IMR-90 (cell line): ENCODE data around the gene RBMS3. TPM values are rescaled to one million over a fixed set of nuclear protein-coding genes. Genes with fewer than 3 reads are reported as not detected.

ENCODE experiments used
- ATAC-seq: fragments of 200-7000 bp; cut with Tn5 transposase; 2 replicates; pipeline ENCODE4 v1.9.1; 2020; ENCODE audit warnings: low read depth, mild to moderate bottlenecking, moderate library complexity
- BruUV-seq: library from RNA; stranded (reverse); fragments of 400-500 nt; replicated peaks from 2 replicates; lab custom pipeline; 2021; lab: Mats Ljungman, UMichigan
- CTCF ChIA-PET: fragments of 300-600 bp; formaldehyde crosslinking; extraction: SDS; loops from one replicate; lab custom pipeline; 2021; ENCODE audit warnings: antibody characterized with exemption; lab: Yijun Ruan, JAX
- POLR2A ChIA-PET: fragments of 300-600 bp; sonication (Branson Sonifier 250); formaldehyde crosslinking; loops from one replicate; lab custom pipeline; 2022; ENCODE audit warnings: antibody characterized with exemption; ENCODE audit not compliant: unreplicated experiment; lab: Charles Lee
- DNase-seq: peaks from one replicate; pipeline ENCODE4 v3.0.0; 2013
- H2AFZ ChIP-seq: replicated peaks from 2 replicates; pipeline ENCODE3; 2013; ENCODE audit warnings: low read length, mild to moderate bottlenecking; ENCODE audit not compliant: poor library complexity
- H2AK5ac ChIP-seq: 2 replicates; pipeline ENCODE4 v1.6.1; 2013; ENCODE audit warnings: low read depth, low read length, inconsistent platforms
- H2AK9ac ChIP-seq: replicated peaks from 2 replicates; pipeline ENCODE3; 2013; ENCODE audit warnings: mild to moderate bottlenecking, low read depth, low read length, moderate library complexity; ENCODE audit not compliant: poor library complexity
- H2BK120ac ChIP-seq: 2 replicates; pipeline ENCODE4 v1.6.1; 2013; ENCODE audit warnings: low read depth, low read length, inconsistent platforms
- H2BK15ac ChIP-seq: 3 replicates; pipeline ENCODE4 v1.6.1; 2013; ENCODE audit warnings: low read depth, low read length, inconsistent platforms
- H2BK20ac ChIP-seq: 2 replicates; pipeline ENCODE4 v1.6.1; 2013; ENCODE audit warnings: low read depth, mild to moderate bottlenecking, inconsistent platforms, low read length, moderate library complexity
- H2BK5ac ChIP-seq: 2 replicates; pipeline ENCODE4 v1.6.1; 2013; ENCODE audit warnings: mild to moderate bottlenecking, low read depth, low read length, inconsistent platforms; ENCODE audit not compliant: poor library complexity, severe bottlenecking
- H3K14ac ChIP-seq: replicated peaks from 2 replicates; pipeline ENCODE4 v1.6.1; 2013; ENCODE audit warnings: low read depth, low read length, inconsistent platforms
- H3K18ac ChIP-seq: 2 replicates; pipeline ENCODE4 v1.6.1; 2013; ENCODE audit warnings: low read depth, low read length, control low read depth
- H3K23ac ChIP-seq: 2 replicates; pipeline ENCODE4 v1.6.1; 2013; ENCODE audit warnings: low read depth, low read length, inconsistent platforms
- H3K27ac ChIP-seq: 2 replicates; pipeline ENCODE4 v1.5.1; 2013; ENCODE audit warnings: mild to moderate bottlenecking, control low read depth, low read length; ENCODE audit not compliant: insufficient read depth
- H3K27me3 ChIP-seq: 2 replicates; pipeline ENCODE4 v1.6.1; 2013; ENCODE audit warnings: low read length; ENCODE audit not compliant: control insufficient read depth, insufficient read depth
- H3K36me3 ChIP-seq: 2 replicates; pipeline ENCODE4 v1.6.1; 2013; ENCODE audit warnings: low read length, mixed read lengths; ENCODE audit not compliant: control insufficient read depth, insufficient read depth
- H3K4ac ChIP-seq: 2 replicates; pipeline ENCODE4 v1.6.1; 2013; ENCODE audit warnings: low read depth, low read length, inconsistent platforms
- H3K4me1 ChIP-seq: 2 replicates; pipeline ENCODE4 v1.6.1; 2013; ENCODE audit warnings: low read length, mixed read lengths; ENCODE audit not compliant: control insufficient read depth, insufficient read depth
- H3K4me2 ChIP-seq: 2 replicates; pipeline ENCODE4 v1.6.1; 2013; ENCODE audit warnings: low read depth, mild to moderate bottlenecking, control low read depth, low read length, moderate library complexity
- H3K4me3 ChIP-seq: 2 replicates; pipeline ENCODE4 v1.5.1; 2013; ENCODE audit warnings: low read depth, mild to moderate bottlenecking, control low read depth, low read length, moderate library complexity; ENCODE audit not compliant: insufficient read depth
- H3K56ac ChIP-seq: 2 replicates; pipeline ENCODE4 v1.6.1; 2013; ENCODE audit warnings: low read length, inconsistent platforms; ENCODE audit not compliant: insufficient read depth; ENCODE audit errors: extremely low read depth
- H3K79me1 ChIP-seq, 2 experiments: 2 replicates each; pipeline ENCODE4 v1.6.1; 2013; ENCODE audit warnings: low read length in 2 of 2, inconsistent platforms in 1 of 2, low read depth in 1 of 2
- H3K9ac ChIP-seq: 2 replicates; pipeline ENCODE4 v1.6.1; 2013; ENCODE audit warnings: low read depth, low read length, control low read depth
- H3K9me1 ChIP-seq: 2 replicates; pipeline ENCODE4 v1.6.1; 2013; ENCODE audit warnings: low read length, inconsistent platforms; ENCODE audit not compliant: insufficient read depth
- H3K9me3 ChIP-seq: 2 replicates; pipeline ENCODE4 v1.6.1; 2013; ENCODE audit warnings: low read length; ENCODE audit not compliant: control insufficient read depth, insufficient read depth
- H4K20me1 ChIP-seq: 2 replicates; pipeline ENCODE4 v1.6.1; 2013; ENCODE audit warnings: low read length, inconsistent platforms; ENCODE audit not compliant: insufficient read depth
- H4K5ac ChIP-seq: 2 replicates; pipeline ENCODE4 v1.6.1; 2013; ENCODE audit warnings: mild to moderate bottlenecking, low read depth, low read length, control low read depth
- H4K8ac ChIP-seq, 2 experiments: 2 replicates each; pipeline ENCODE4 v1.6.1; 2013; ENCODE audit warnings: low read depth in 2 of 2, low read length in 2 of 2, control low read depth in 1 of 2, inconsistent platforms in 1 of 2
- H4K91ac ChIP-seq: 2 replicates; pipeline ENCODE4 v1.6.1; 2013; ENCODE audit warnings: low read depth, low read length, inconsistent platforms; ENCODE audit not compliant: insufficient read depth
- BHLHE40 ChIP-seq: fragments of 150-350 bp; IDR thresholded peaks from 2 replicates; pipeline ENCODE4 v1.6.1; 2016; ENCODE audit warnings: mild to moderate bottlenecking, low read depth, low read length
- CEBPB ChIP-seq: IDR thresholded peaks from 2 replicates; pipeline ENCODE4 v1.6.1; 2012; ENCODE audit warnings: low read depth, low read length, improper control_type of control experiment
- CHD1 ChIP-seq: IDR thresholded peaks from 2 replicates; pipeline ENCODE4 v1.6.1; 2012; ENCODE audit warnings: low read depth, low read length, improper control_type of control experiment
- CTCF ChIP-seq: conservative IDR thresholded peaks from 2 replicates; pipeline ENCODE4 v1.5.1; 2012; ENCODE audit warnings: mild to moderate bottlenecking, low read depth, low read length, improper control_type of control experiment
- FOS ChIP-seq: fragments of 150-350 bp; IDR thresholded peaks from 2 replicates; pipeline ENCODE4 v1.6.1; 2016; ENCODE audit warnings: low read depth, low read length
- MAFK ChIP-seq: IDR thresholded peaks from 2 replicates; pipeline ENCODE4 v1.6.1; 2012; ENCODE audit warnings: low read depth, low read length, improper control_type of control experiment
- MAZ ChIP-seq: IDR thresholded peaks from 2 replicates; pipeline ENCODE4 v1.6.1; 2012; ENCODE audit warnings: low read depth, mild to moderate bottlenecking, low read length, improper control_type of control experiment, moderate library complexity, borderline replicate concordance
- MXI1 ChIP-seq: IDR thresholded peaks from 2 replicates; pipeline ENCODE4 v1.6.1; 2012; ENCODE audit warnings: low read depth, mild to moderate bottlenecking, low read length, moderate library complexity, borderline replicate concordance
- NFE2L2 ChIP-seq: fragments of 150-350 bp; IDR thresholded peaks from 2 replicates; pipeline ENCODE4 v1.6.1; 2016; ENCODE audit warnings: low read depth, mild to moderate bottlenecking, low read length
- POLR2A ChIP-seq: IDR thresholded peaks from 2 replicates; pipeline ENCODE4 v1.6.1; 2012; ENCODE audit warnings: mild to moderate bottlenecking, low read depth, low read length
- RAD21 ChIP-seq: IDR thresholded peaks from 2 replicates; pipeline ENCODE4 v1.6.1; 2012; ENCODE audit warnings: low read length, improper control_type of control experiment
- RCOR1 ChIP-seq: IDR thresholded peaks from 2 replicates; pipeline ENCODE4 v1.6.1; 2012; ENCODE audit warnings: mild to moderate bottlenecking, low read length, improper control_type of control experiment; ENCODE audit not compliant: insufficient replicate concordance
- RFX5 ChIP-seq: IDR thresholded peaks from 2 replicates; pipeline ENCODE4 v1.8.0; 2012; ENCODE audit warnings: low read depth, mild to moderate bottlenecking, low read length, moderate library complexity
- SMC3 ChIP-seq: fragments of 150-350 bp; IDR thresholded peaks from 2 replicates; pipeline ENCODE4 v1.6.1; 2016; ENCODE audit warnings: low read depth, mild to moderate bottlenecking, antibody characterized with exemption, low read length, moderate library complexity
- USF2 ChIP-seq: fragments of 150-350 bp; IDR thresholded peaks from 2 replicates; pipeline ENCODE4 v1.6.1; 2017; ENCODE audit warnings: mild to moderate bottlenecking, antibody characterized with exemption, low read length, low read depth
- WGBS, 2 experiments: methylation state at CpG; one replicate each; pipeline versions ENCODE4 v1.1.5 to v1.1.7; 2013; ENCODE audit warnings: missing lambda C conversion rate in 2 of 2; ENCODE audit not compliant: insufficient read length in 1 of 2; ENCODE audit errors: extremely low coverage in 2 of 2; 5-methylcytosine and 5-hydroxymethylcytosine counted together
- dilution Hi-C: fragments of 300-500 bp; cut with HindIII; formaldehyde crosslinking; loops from one replicate; pipeline ENCODE4 v1.14.3; 2018; ENCODE audit warnings: low sequenced_read_pairs; ENCODE audit not compliant: unreplicated experiment
- in situ Hi-C: fragments of 300-500 bp; cut with MboI; formaldehyde crosslinking; loops from 3 replicates; pipeline ENCODE4 v1.14.3; 2019; ENCODE audit warnings: low sequenced_read_pairs, inconsistent platforms, mixed read lengths
- intact Hi-C: fragments of 100-400 bp; cut with micrococcal nuclease; formaldehyde crosslinking; loops from 2 replicates; pipeline ENCODE4 v1.10.0; 2022
- polyA plus RNA-seq, 3 experiments: library from polyadenylated mRNA; depleted of rRNA; stranded (reverse); fragments of >200 nt; gene quantifications; 2 replicates each; pipeline ENCODE4 v1.2.3, GENCODE V29; 2012; ENCODE audit warnings: low replicate concordance in 1 of 3
- total RNA-seq: library from RNA; depleted of rRNA; stranded (reverse); fragments of >200 nt; gene quantifications from 2 replicates; pipeline ENCODE4 v1.2.3, GENCODE V29; 2012
- TF ChIP-seq, protein P1 (sequence below): fragments of 150-350 bp; IDR thresholded peaks from 2 replicates; pipeline ENCODE4 v1.6.1; 2016; ENCODE audit warnings: low read depth, mild to moderate bottlenecking, low read length, moderate library complexity, borderline replicate concordance

RBMS3 gene
- total and polyA plus RNA-seq, 2 of the 4 experiments (the other 2 are of a cell fraction): 15.2 to 127 TPM

DNA sequence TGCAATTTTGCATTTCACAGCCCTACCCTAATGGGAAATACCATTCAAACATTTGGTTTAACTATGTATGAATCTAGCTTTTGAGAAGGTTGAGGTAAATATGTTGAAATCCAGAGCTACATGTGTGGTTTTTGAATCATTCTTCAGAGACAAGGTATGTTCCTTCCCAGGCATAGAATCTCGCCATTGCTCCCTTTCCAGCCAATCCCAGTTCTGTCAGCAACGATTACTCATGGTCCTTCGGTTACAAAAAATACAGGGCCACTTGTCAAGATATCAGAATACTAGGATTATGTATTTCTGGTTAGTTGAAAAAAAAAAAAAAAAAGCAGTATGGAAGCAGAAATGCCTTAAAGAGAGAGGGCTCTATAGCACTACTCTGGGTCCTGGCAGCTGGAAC is 182.4 kb downstream of the RBMS3 start:
- TF ChIP-seq POLR2A: no peak
- TF ChIP-seq FOS: no peak
- TF ChIP-seq MAZ: no peak
- TF ChIP-seq CHD1: no peak
- no peak for TF ChIP-seq SMC3
- no peak for TF ChIP-seq MXI1
- no peak for TF ChIP-seq USF2
- TF ChIP-seq BHLHE40: no peak
- TF ChIP-seq, protein P1, sequence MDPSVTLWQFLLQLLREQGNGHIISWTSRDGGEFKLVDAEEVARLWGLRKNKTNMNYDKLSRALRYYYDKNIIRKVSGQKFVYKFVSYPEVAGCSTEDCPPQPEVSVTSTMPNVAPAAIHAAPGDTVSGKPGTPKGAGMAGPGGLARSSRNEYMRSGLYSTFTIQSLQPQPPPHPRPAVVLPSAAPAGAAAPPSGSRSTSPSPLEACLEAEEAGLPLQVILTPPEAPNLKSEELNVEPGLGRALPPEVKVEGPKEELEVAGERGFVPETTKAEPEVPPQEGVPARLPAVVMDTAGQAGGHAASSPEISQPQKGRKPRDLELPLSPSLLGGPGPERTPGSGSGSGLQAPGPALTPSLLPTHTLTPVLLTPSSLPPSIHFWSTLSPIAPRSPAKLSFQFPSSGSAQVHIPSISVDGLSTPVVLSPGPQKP: no peak
- no peak for TF ChIP-seq MAFK
- no peak for TF ChIP-seq RCOR1
- no peak for TF ChIP-seq CTCF
- TF ChIP-seq CEBPB: no peak
- no peak for TF ChIP-seq RAD21
- TF ChIP-seq NFE2L2: no peak
- no peak for TF ChIP-seq RFX5
- no peak overlapping the region for H2AK5ac ChIP-seq
- H2AFZ ChIP-seq: no peak overlapping the region
- no peaks in the 10 kb centered on the region for H3K9me3 ChIP-seq
- no TSS peak for BruUV-seq
- no peak overlapping the region for H4K8ac ChIP-seq
- no peaks in the 10 kb centered on the region; the same call in 1 of the 2 replicates for H3K36me3 ChIP-seq
- no peaks in the 10 kb centered on the region for H4K20me1 ChIP-seq
- H3K14ac ChIP-seq: no peak overlapping the region
- ATAC-seq: no peak
- intact Hi-C loops (loop anchor here (10.0 kb wide), 1 partner anchor 179 kb away; the partner anchor contains the start of gene RBMS3), in situ Hi-C loops (no loop called here), dilution Hi-C loops (no loop called here)
- no peak overlapping the region for H4K91ac ChIP-seq
- H3K79me1 ChIP-seq: peaks cover 11 to 23% of the 10 kb centered on the region in 2 experiments
- 0 out of 2 replicates have a peak, but pooled peaks cover 2% of the 10 kb centered on the region for H3K9me1 ChIP-seq
- no peak overlapping the region for H3K23ac ChIP-seq
- no peak overlapping the region for H3K4me2 ChIP-seq
- H2AK9ac ChIP-seq: no peak overlapping the region
- no peak overlapping the region for H4K5ac ChIP-seq
- H3K18ac ChIP-seq: no peak overlapping the region
- H3K56ac ChIP-seq: no peak overlapping the region
- no peak overlapping the region for H3K4me3 ChIP-seq
- no peaks in the 10 kb centered on the region for H3K27me3 ChIP-seq
- H3K4ac ChIP-seq: no peak overlapping the region
- H3K27ac ChIP-seq: no peak overlapping the region
- no peak overlapping the region for H2BK5ac ChIP-seq
- no peak overlapping the region for H2BK15ac ChIP-seq
- no peak overlapping the region for H2BK20ac ChIP-seq
- peaks cover 4% of the 10 kb centered on the region; the same call in 1 of the 2 replicates for H3K4me1 ChIP-seq
- H3K9ac ChIP-seq: no peak overlapping the region
- no peak for DNase-seq
- CTCF ChIA-PET: interaction anchor here (1.0 kb wide), 2 partner anchors 9 to 547 kb away, joined by 3 read pairs; no protein-coding TSS in a partner anchor
- 100% methylated on average over 1 of the region's 3 CpGs; no CpG with 5 or more reads in 1 of the 2 experiments for WGBS, 2 experiments
- POLR2A ChIA-PET: no interaction called here
- H2BK120ac ChIP-seq: no peak overlapping the region
